Epithelial cell of alveolus of lung (primary cell): ENCODE measurements around the gene ADAM21. TPM values are rescaled to one million over a fixed set of nuclear protein-coding genes. Genes with fewer than 3 reads are reported as not detected.

Source experiments
- total RNA-seq: library from RNA; depleted of rRNA; stranded (reverse); fragments of >200 nt; gene quantifications from 2 replicates; pipeline ENCODE4 v1.2.1, GENCODE V29; 2015

ADAM21 gene
- 0.26 and 0.32 TPM in 2 replicates for total RNA-seq

GRCh38 chr14:70451874-70452273 lies at the start of gene ADAM21:
Gene ADAM21 (plus strand): TSS chr14:70452174. CDS start chr14:70457500, 5,326 bp downstream.

GRCh38 chr14:70416725-70417349 lies 35.1 kb upstream of the ADAM21 start, which contains the start of gene SYNJ2BP:
Gene SYNJ2BP (minus strand): TSS chr14:70417090. CDS start chr14:70416963, 127 bp downstream.

Other genes starting within 250 kb of the ADAM21 start
- 33.6 and 39.2 TPM in 2 replicates for gene COX16, start 92.5 kb upstream of the ADAM21 start, total RNA-seq
- 11.1 and 23.5 TPM in 2 replicates for gene SYNJ2BP, start 35.1 kb upstream of the ADAM21 start, total RNA-seq
- under 0.01 and 0.24 TPM in 2 replicates for gene ADAM20, start 82.8 kb downstream of the ADAM21 start, total RNA-seq
- 22.9 and 28.1 TPM in 2 replicates for gene MED6, start 148.5 kb downstream of the ADAM21 start, total RNA-seq
- 0.32 and 0.78 TPM in 2 replicates for gene TTC9, start 189.7 kb downstream of the ADAM21 start, total RNA-seq